ENCODE results near the gene CIAO2B. TPM values are rescaled to one million over a fixed set of nuclear protein-coding genes. Genes with fewer than 3 reads are reported as not detected.
A peak's percentile ranks its signal among the peaks of the same experiment; 100 is the strongest.

CIAO2B gene
- total and polyA plus RNA-seq, 4 donors, result 51.1 to 120 (median 86.2) TPM

- H3K4me3 ChIP-seq (ENCODE audit: low read depth in 1 of 3, low read length in 3 of 3), result no peak overlapping the region
- H3K27ac ChIP-seq (ENCODE audit: low read depth in 1 of 2, low read length in 2 of 2), result peak overlapping the region; percentile 38 to 57
- DNase-seq (ENCODE audit: low spot score), result no peak
- peak in 1 of 2 donors; percentile 40 for TF ChIP-seq JUND (IDR thresholded peaks at IDR 0.05)
- TF ChIP-seq ZBTB33 (IDR thresholded peaks at IDR 0.05), result no peak
- peak; percentile 57 to 71 for TF ChIP-seq HNF4A (conservative IDR thresholded peaks at IDR 0.05)
- TF ChIP-seq SP1 (IDR thresholded peaks at IDR 0.05), result peak; percentile 64
- peak; percentile 58 for TF ChIP-seq YY1 (IDR thresholded peaks at IDR 0.05)
- peak; percentile 63 to 82 for TF ChIP-seq RXRA (IDR thresholded peaks at IDR 0.05)
- no peak for TF ChIP-seq HNF4G (IDR thresholded peaks at IDR 0.05)
- no peaks in the 10 kb centered on the region for H3K27me3 ChIP-seq (ENCODE audit: control insufficient read depth in 4 of 4, insufficient read depth in 4 of 4, low read length in 3 of 4)
- H3K9ac ChIP-seq (ENCODE audit: low read depth in 1 of 2, low read length in 2 of 2), result no peak overlapping the region
- WGBS, result 35% methylated on average over 6 of the region's 6 CpGs
- no peaks in the 10 kb centered on the region for H3K36me3 ChIP-seq (ENCODE audit: control insufficient read depth in 4 of 4, insufficient read depth in 3 of 4, low read depth in 1 of 4, low read length in 3 of 4)
- no peaks in the 10 kb centered on the region for H3K9me3 ChIP-seq (ENCODE audit: control insufficient read depth in 4 of 4, low read length in 3 of 4)
- peaks cover 10 to 32% (median 25%) of the 10 kb centered on the region in 4 donors for H3K4me1 ChIP-seq (ENCODE audit: control insufficient read depth in 4 of 4, insufficient read depth in 4 of 4, low read length in 3 of 4)
Measured at GRCh38 chr16:66949472-66949871, 15.3 kb upstream of the CIAO2B start.

DNA sequence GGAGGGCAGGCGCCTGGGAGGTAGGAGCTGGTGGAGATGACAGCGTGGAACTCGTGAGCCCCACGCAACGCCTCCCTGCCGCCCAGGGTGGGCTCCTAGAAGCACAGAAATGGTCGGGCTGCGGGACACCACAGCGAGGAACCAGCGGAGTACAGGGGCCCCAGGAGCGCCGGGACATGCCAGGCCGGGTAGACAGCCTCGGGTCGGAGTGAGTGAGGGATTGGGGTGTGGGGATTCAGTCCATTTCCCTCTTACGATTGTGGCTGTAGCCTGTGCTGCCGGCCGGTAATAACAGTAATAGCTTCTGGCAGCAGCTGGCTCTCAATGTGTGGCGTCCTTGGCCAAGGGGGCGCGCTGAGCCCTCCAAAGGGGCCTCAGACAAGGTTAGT, 14.6 kb upstream of the CIAO2B start:
- H3K9me3 ChIP-seq (ENCODE audit: control insufficient read depth in 4 of 4, low read length in 3 of 4), result no peaks in the 10 kb centered on the region
- H3K4me1 ChIP-seq (ENCODE audit: control insufficient read depth in 4 of 4, insufficient read depth in 4 of 4, low read length in 3 of 4), result peaks cover 10 to 32% (median 25%) of the 10 kb centered on the region in 4 donors
- TF ChIP-seq MAX (IDR thresholded peaks at IDR 0.05), result no peak
- no peak for TF ChIP-seq GABPA (IDR thresholded peaks at IDR 0.05 in 1 of 2, conservative IDR thresholded peaks at IDR 0.05 in 1 of 2)
- no peak for TF ChIP-seq FOXA1 (IDR thresholded peaks at IDR 0.05)
- no peak for TF ChIP-seq ZBTB33 (IDR thresholded peaks at IDR 0.05)
- no peak overlapping the region for H3K27ac ChIP-seq (ENCODE audit: low read depth in 1 of 2, low read length in 2 of 2)
- no peak overlapping the region for H3K4me3 ChIP-seq (ENCODE audit: low read depth in 1 of 3, low read length in 3 of 3)
- 49% methylated on average over 21 of the region's 21 CpGs for WGBS
- no peaks in the 10 kb centered on the region for H3K27me3 ChIP-seq (ENCODE audit: control insufficient read depth in 4 of 4, insufficient read depth in 4 of 4, low read length in 3 of 4)
- no peak overlapping the region for H3K9ac ChIP-seq (ENCODE audit: low read depth in 1 of 2, low read length in 2 of 2)
- peaks cover 0 to 5% (median 1%) of the 10 kb centered on the region in 4 donors for H3K36me3 ChIP-seq (ENCODE audit: control insufficient read depth in 4 of 4, insufficient read depth in 3 of 4, low read depth in 1 of 4, low read length in 3 of 4)
- DNase-seq (ENCODE audit: low spot score), result no peak

- Histone ChIP-seq H3K27ac (ENCODE audit: low read depth in 1 of 2, low read length in 2 of 2) (no peak overlapping the region), H3K9ac (ENCODE audit: low read depth in 1 of 2, low read length in 2 of 2) (no peak overlapping the region), H3K4me3 (ENCODE audit: low read depth in 1 of 3, low read length in 3 of 3) (peak overlapping the region; percentile 23 to 46 (median 35)), H3K4me1 (ENCODE audit: control insufficient read depth in 4 of 4, insufficient read depth in 4 of 4, low read length in 3 of 4) (peaks cover 10 to 32% (median 25%) of the 10 kb centered on the region in 4 donors), H3K9me3 (ENCODE audit: control insufficient read depth in 4 of 4, low read length in 3 of 4) (no peaks in the 10 kb centered on the region), H3K36me3 (ENCODE audit: control insufficient read depth in 4 of 4, insufficient read depth in 3 of 4, low read depth in 1 of 4, low read length in 3 of 4) (peaks cover 0 to 8% (median 5%) of the 10 kb centered on the region in 4 donors), H3K27me3 (ENCODE audit: control insufficient read depth in 4 of 4, insufficient read depth in 4 of 4, low read length in 3 of 4) (no peaks in the 10 kb centered on the region)
- DNase-seq (ENCODE audit: low spot score), result no peak
- 7% methylated on average over 44 of the region's 44 CpGs for WGBS
- TF ChIP-seq HNF4A (conservative IDR thresholded peaks at IDR 0.05), result peak; percentile 7 to 27
- TF ChIP-seq YY1 (IDR thresholded peaks at IDR 0.05), result no peak
- TF ChIP-seq NR2F2 (IDR thresholded peaks at IDR 0.05), result no peak
- no peak for TF ChIP-seq CTCF (IDR thresholded peaks at IDR 0.05; ENCODE audit: low read depth, low read length, missing input control)
Measured at GRCh38 chr16:66948134-66948836, 14.1 kb upstream of the CIAO2B start.

Data from liver (tissue), 9 donors.